Measurements from ENCODE around the gene LYVE1.

Gene LYVE1

DNA sequence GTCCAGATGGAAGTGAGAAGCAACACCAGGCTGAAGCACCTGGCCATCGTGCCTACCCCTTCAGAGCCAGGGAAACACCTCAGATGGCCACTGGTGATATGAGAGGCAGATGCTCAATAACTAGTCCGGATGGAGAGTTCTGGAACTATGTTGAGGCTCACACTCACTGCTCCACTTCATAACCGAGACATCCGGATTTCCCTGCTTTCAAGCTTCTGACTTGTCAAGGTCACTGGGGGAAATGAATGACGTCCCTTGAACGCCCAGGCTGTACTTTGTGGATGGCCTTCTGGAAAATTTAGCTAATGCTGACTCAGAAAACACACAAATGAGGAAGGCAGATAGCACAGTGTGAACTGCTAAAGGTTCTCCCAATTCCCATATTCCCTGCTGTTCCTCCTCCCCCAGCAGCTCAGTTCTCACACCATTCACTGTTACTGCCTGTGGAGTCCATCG lies at the start of gene LYVE1:
LYVE1 (minus strand) TSS at position 180 of the 456 bp plus-strand sequence; CDS start at position 47, 133 bp downstream.
- Histone ChIP-seq H3K4me1 (ENCODE audit: low read length) (peaks cover 13% of the 10 kb centered on the region), H3K4me2 (ENCODE audit: low read length) (no peak within 1 kb of the TSS), H3K79me2 (ENCODE audit: low read length) (no peaks in the 10 kb centered on the region), H2AFZ (ENCODE audit: low read depth, low read length) (no peak within 1 kb of the TSS), H3K27ac (ENCODE audit: low read length) (no peak within 1 kb of the TSS), H3K27me3 (ENCODE audit: low read depth, low read length) (0 out of 2 replicates have a peak, but pooled peaks cover 4% of the 10 kb centered on the region), H3K4me3 (ENCODE audit: low read length) (no peak within 1 kb of the TSS), H3K36me3 (replicated peaks; ENCODE audit: low read depth, low read length) (no peaks in the 10 kb centered on the region), H3K9ac (ENCODE audit: low read length) (no peak within 1 kb of the TSS), H3K9me3 (ENCODE audit: insufficient read depth, low read length) (no peaks in the 10 kb centered on the region), H4K20me1 (ENCODE audit: insufficient read depth, low read length) (no peaks in the 10 kb centered on the region)
- TF ChIP-seq CTCF (IDR thresholded peaks at IDR 0.05; ENCODE audit: low read depth, low read length) (no peak), EZH2phosphoT487 (IDR thresholded peaks at IDR 0.05; ENCODE audit: low read depth) (no peak)

DNA sequence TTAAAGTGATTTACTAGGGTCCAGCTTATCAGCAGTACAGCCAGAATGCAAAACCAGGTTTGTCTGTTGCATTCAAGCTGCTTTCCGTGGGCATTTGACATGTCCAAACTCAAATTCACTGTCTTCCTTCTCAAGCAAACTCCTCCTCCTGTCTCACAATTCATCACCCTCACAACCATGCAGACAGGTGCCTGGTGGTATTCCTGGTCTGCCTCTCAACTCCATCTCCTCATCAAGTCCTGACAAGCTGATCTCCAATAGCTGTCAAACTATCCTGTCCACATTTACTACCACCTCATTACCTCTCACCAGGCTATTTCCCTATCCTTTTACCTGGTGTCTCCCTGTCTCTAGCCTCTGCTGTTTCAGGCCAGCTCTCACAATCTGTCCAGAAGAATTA lies 49.1 kb upstream of the LYVE1 start:
- Histone ChIP-seq H3K27me3 (ENCODE audit: low read depth, low read length) (peaks cover 13% of the 10 kb centered on the region; the same call in 1 of the 2 replicates), H2AFZ (ENCODE audit: low read depth, low read length) (no peak overlapping the region), H3K4me1 (ENCODE audit: low read length) (peaks cover 15% of the 10 kb centered on the region), H3K4me3 (ENCODE audit: low read length) (no peak overlapping the region), H3K79me2 (ENCODE audit: low read length) (no peaks in the 10 kb centered on the region), H3K27ac (ENCODE audit: low read length) (no peak overlapping the region), H4K20me1 (ENCODE audit: insufficient read depth, low read length) (no peaks in the 10 kb centered on the region), H3K4me2 (ENCODE audit: low read length) (peak overlapping the region; percentile 34), H3K9ac (ENCODE audit: low read length) (no peak overlapping the region), H3K9me3 (ENCODE audit: insufficient read depth, low read length) (no peaks in the 10 kb centered on the region), H3K36me3 (replicated peaks; ENCODE audit: low read depth, low read length) (no peaks in the 10 kb centered on the region)
- TF ChIP-seq CTCF (IDR thresholded peaks at IDR 0.05; ENCODE audit: low read depth, low read length), result no peak
- TF ChIP-seq EZH2phosphoT487 (IDR thresholded peaks at IDR 0.05; ENCODE audit: low read depth), result no peak

DNA sequence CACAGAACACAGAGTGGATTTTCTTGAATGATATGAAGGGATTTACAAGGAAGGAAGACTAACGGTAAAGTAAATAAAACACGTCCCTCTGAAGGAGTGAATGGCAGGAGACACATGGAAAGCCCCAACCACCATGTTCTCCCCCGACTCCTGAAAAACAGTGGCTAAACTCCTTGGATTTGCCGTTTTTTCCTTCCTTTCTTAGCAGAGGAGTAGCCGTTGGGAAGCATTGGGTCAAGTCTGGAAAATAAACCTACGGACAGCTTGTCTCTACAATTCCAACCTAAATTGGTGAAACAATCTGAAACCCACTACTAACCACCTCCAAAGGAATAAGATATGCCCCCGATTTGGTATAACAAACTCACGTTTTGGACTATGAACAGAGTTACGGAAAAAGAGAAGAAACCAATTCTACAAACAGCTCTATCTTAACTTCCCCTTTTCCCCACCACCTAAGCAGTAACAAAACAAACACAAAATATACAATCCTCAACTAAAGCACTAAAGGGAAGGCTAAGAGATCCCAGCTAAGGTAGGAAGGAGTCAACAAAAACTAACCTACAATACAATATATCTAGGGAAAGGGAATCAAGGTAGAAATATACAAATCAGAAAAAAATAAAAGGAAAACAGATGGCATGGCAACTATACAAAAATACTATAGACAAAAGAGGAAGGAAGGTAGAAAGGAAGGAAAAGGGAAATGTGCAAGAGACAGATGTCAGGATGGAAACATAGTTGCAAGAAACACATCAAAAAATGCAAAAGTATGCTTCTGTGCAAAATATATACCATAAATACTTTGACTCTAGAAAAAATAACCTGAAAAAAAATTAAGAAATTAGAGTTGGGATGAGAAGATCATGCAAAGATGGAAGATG lies 43.8 kb upstream of the LYVE1 start:
- TF ChIP-seq EZH2phosphoT487 (IDR thresholded peaks at IDR 0.05; ENCODE audit: low read depth) (no peak), CTCF (IDR thresholded peaks at IDR 0.05; ENCODE audit: low read depth, low read length) (no peak)
- no peaks in the 10 kb centered on the region for H3K79me2 ChIP-seq (ENCODE audit: low read length)
- no peak overlapping the region for H3K9ac ChIP-seq (ENCODE audit: low read length)
- H3K4me2 ChIP-seq (ENCODE audit: low read length), result no peak overlapping the region
- H3K27me3 ChIP-seq (ENCODE audit: low read depth, low read length), result peaks cover 36% of the 10 kb centered on the region
- no peaks in the 10 kb centered on the region for H3K9me3 ChIP-seq (ENCODE audit: insufficient read depth, low read length)
- no peaks in the 10 kb centered on the region for H4K20me1 ChIP-seq (ENCODE audit: insufficient read depth, low read length)
- no peak overlapping the region for H3K27ac ChIP-seq (ENCODE audit: low read length)
- H3K4me3 ChIP-seq (ENCODE audit: low read length), result no peak overlapping the region
- no peaks in the 10 kb centered on the region for H3K36me3 ChIP-seq (replicated peaks; ENCODE audit: low read depth, low read length)
- H2AFZ ChIP-seq (ENCODE audit: low read depth, low read length), result no peak overlapping the region
- peaks cover 18% of the 10 kb centered on the region for H3K4me1 ChIP-seq (ENCODE audit: low read length)

GRCh38 chr11:10609636-10610035 lies 41.2 kb upstream of the LYVE1 start:
- no peak for TF ChIP-seq EZH2phosphoT487 (IDR thresholded peaks at IDR 0.05; ENCODE audit: low read depth)
- Histone ChIP-seq H4K20me1 (ENCODE audit: insufficient read depth, low read length) (no peaks in the 10 kb centered on the region), H3K27ac (ENCODE audit: low read length) (no peak overlapping the region), H3K9ac (ENCODE audit: low read length) (no peak overlapping the region), H3K27me3 (ENCODE audit: low read depth, low read length) (peaks cover 36% of the 10 kb centered on the region), H3K9me3 (ENCODE audit: insufficient read depth, low read length) (no peaks in the 10 kb centered on the region), H3K79me2 (ENCODE audit: low read length) (no peaks in the 10 kb centered on the region), H3K4me1 (ENCODE audit: low read length) (peaks cover 22% of the 10 kb centered on the region), H2AFZ (ENCODE audit: low read depth, low read length) (no peak overlapping the region), H3K4me2 (ENCODE audit: low read length) (no peak overlapping the region), H3K4me3 (ENCODE audit: low read length) (no peak overlapping the region), H3K36me3 (replicated peaks; ENCODE audit: low read depth, low read length) (no peaks in the 10 kb centered on the region)
